K562 (cell line): ENCODE results near the gene NIPAL4. TPM values are rescaled to one million over a fixed set of nuclear protein-coding genes. Genes with fewer than 3 reads are reported as not detected.

Experiments used
- ATAC-seq: fragments of 200-7000 bp; cut with Tn5 transposase; 3 replicates; pipeline ENCODE4 v1.9.1; 2020; ENCODE audit warnings: moderate library complexity
- BruUV-seq: library from RNA; stranded (reverse); fragments of 400-500 nt; replicated peaks from 2 replicates; lab custom pipeline; 2021; lab: Mats Ljungman, UMichigan
- CTCF ChIA-PET: fragments of 300-600 bp; formaldehyde crosslinking; extraction: SDS; loops from one replicate; lab custom pipeline; 2021; ENCODE audit warnings: low intra/inter-chr PET ratio; lab: Yijun Ruan, JAX
- POLR2A ChIA-PET: fragments of 300-600, 350-650 bp; sonication (Branson Sonifier 250); formaldehyde crosslinking; extraction: SDS; loops from one replicate; lab custom pipeline; 2021; ENCODE audit warnings: antibody characterized with exemption, inconsistent platforms; lab: Yijun Ruan, JAX
- DNase-seq, 4 experiments: peaks; one replicate each; pipeline versions ENCODE4 v3.0.0 to v3.0.0-alpha.2; 2011 to 2018; ENCODE audit warnings: low spot score in 3 of 4, mixed read lengths in 3 of 4; ENCODE audit errors: extremely low read depth in 1 of 4
- FAIRE-seq: peaks from 2 replicates; lab custom pipeline; 2011; peaks lifted over from hg19 to GRCh38; lab: Jason Lieb, UNC
- H2AFZ ChIP-seq: 2 replicates; pipeline ENCODE4 v1.6.0; 2011; ENCODE audit warnings: low read depth, low read length, control low read depth, inconsistent platforms
- H3K27ac ChIP-seq: fragments of 200-600 bp; 3 replicates; pipeline ENCODE4 v1.8.0; 2011; ENCODE audit warnings: low read depth, mild to moderate bottlenecking, control low read depth, inconsistent platforms, low read length, moderate library complexity, mixed read lengths; ENCODE audit errors: extremely low read depth
- H3K27me3 ChIP-seq, 2 experiments: fragments of 300-600 bp in 1 of 2; 2 replicates in 1 of 2; 3 replicates in 1 of 2; pipeline versions ENCODE4 v1.6.0 to v1.8.0; 2011; ENCODE audit warnings: inconsistent platforms in 2 of 2, low read length in 2 of 2, mild to moderate bottlenecking in 1 of 2, mixed read lengths in 1 of 2, moderate library complexity in 1 of 2; ENCODE audit not compliant: control insufficient read depth in 2 of 2, insufficient read depth in 2 of 2
- H3K36me3 ChIP-seq: fragments of 300-600 bp; 3 replicates; pipeline ENCODE4 v1.8.0; 2011; ENCODE audit warnings: mild to moderate bottlenecking, low read length, inconsistent platforms; ENCODE audit not compliant: control insufficient read depth, insufficient read depth
- H3K4me1 ChIP-seq, 2 experiments: fragments of 200-600 bp in 1 of 2; replicated peaks in 1 of 2; 2 replicates in 1 of 2; 3 replicates in 1 of 2; pipeline versions ENCODE4 v1.5.1 to v1.8.0; 2011; ENCODE audit warnings: inconsistent platforms in 2 of 2, low read length in 2 of 2, mild to moderate bottlenecking in 1 of 2, mixed read lengths in 1 of 2, moderate library complexity in 1 of 2; ENCODE audit not compliant: control insufficient read depth in 2 of 2, insufficient read depth in 2 of 2
- H3K4me2 ChIP-seq: 2 replicates; pipeline ENCODE4 v1.6.1; 2011; ENCODE audit warnings: low read length, control low read depth, inconsistent platforms, mixed read lengths; ENCODE audit not compliant: insufficient read depth
- H3K4me3 ChIP-seq: fragments of 200-600 bp; sonication (generic), shearing (Covaris generic); 2 replicates; pipeline ENCODE4 v1.5.1; 2016; ENCODE audit warnings: control low read depth, inconsistent platforms
- H3K79me2 ChIP-seq: fragments of 200-600 bp; 3 replicates; pipeline ENCODE4 v1.8.0; 2011; ENCODE audit warnings: low read length, inconsistent platforms; ENCODE audit not compliant: control insufficient read depth, insufficient read depth
- H3K9ac ChIP-seq, 2 experiments: 2 replicates each; pipeline versions ENCODE4 v1.6.0 to v1.6.1; 2011; ENCODE audit warnings: low read depth in 2 of 2, low read length in 2 of 2, control low read depth in 1 of 2, inconsistent platforms in 1 of 2, mild to moderate bottlenecking in 1 of 2, mixed read lengths in 1 of 2; ENCODE audit not compliant: insufficient read depth in 1 of 2
- H3K9me1 ChIP-seq: one replicate; pipeline ENCODE4 v1.6.0; 2011; ENCODE audit warnings: inconsistent platforms, mild to moderate bottlenecking, low read length, moderate library complexity; ENCODE audit not compliant: control insufficient read depth, insufficient read depth
- H3K9me3 ChIP-seq: replicated peaks from 2 replicates; pipeline ENCODE4 v1.5.1; 2011; ENCODE audit warnings: low read depth, low read length, inconsistent platforms; ENCODE audit not compliant: control insufficient read depth, insufficient read depth
- H4K20me1 ChIP-seq: replicated peaks from 2 replicates; pipeline ENCODE4 v1.6.1; 2011; ENCODE audit warnings: low read length, inconsistent platforms, mixed read lengths; ENCODE audit not compliant: control insufficient read depth, insufficient read depth
- HDAC3 ChIP-seq: fragments of 450-650 bp; IDR thresholded peaks from 2 replicates; pipeline ENCODE4 v1.6.1; 2018; ENCODE audit warnings: borderline replicate concordance, mild to moderate bottlenecking, moderate library complexity; ENCODE audit not compliant: partially characterized antibody
- HOXB6 ChIP-seq: fragments of 250-450 bp; sonication (Bioruptor Pico); IDR thresholded peaks from 2 replicates; pipeline ENCODE4 v1.5.1; 2022; ENCODE audit warnings: mild to moderate bottlenecking, borderline replicate concordance
- PHTF2 ChIP-seq: fragments of 250-450 bp; sonication (Bioruptor Pico); IDR thresholded peaks from 2 replicates; pipeline ENCODE4 v1.5.0; 2021; ENCODE audit warnings: mild to moderate bottlenecking
- POLR2H ChIP-seq: IDR thresholded peaks from 2 replicates; pipeline ENCODE4 v1.6.1; 2016; ENCODE audit warnings: missing genetic modification characterization, low read depth, mild to moderate bottlenecking, control low read depth, missing compliant biosample characterization, moderate library complexity
- PRMT5 ChIP-seq: sonication (generic); formaldehyde crosslinking; IDR thresholded peaks from 2 replicates; pipeline ENCODE4 v1.5.0; 2020; ENCODE audit warnings: missing genetic modification reagents
- TCF7 ChIP-seq: sonication (generic); IDR thresholded peaks from 2 replicates; pipeline ENCODE4 v1.6.1; 2016; ENCODE audit warnings: antibody characterized with exemption, borderline replicate concordance
- THRAP3 ChIP-seq: fragments of 450-650 bp; IDR thresholded peaks from 2 replicates; pipeline ENCODE4 v1.6.1; 2016; ENCODE audit warnings: mild to moderate bottlenecking, inconsistent platforms, borderline replicate concordance
- ZEB2 ChIP-seq: fragments of 450-650 bp; IDR thresholded peaks from 2 replicates; pipeline ENCODE4 v1.6.1; 2016
- WGBS: fragments of 100-300 bp; shearing (Covaris generic); methylation state at CpG from one replicate; pipeline ENCODE4 v1.1.6; 2016; ENCODE audit warnings: low coverage, mixed read lengths; ENCODE audit not compliant: insufficient coverage; ENCODE audit errors: missing lambda C conversion rate; 5-methylcytosine and 5-hydroxymethylcytosine counted together
- in situ Hi-C: fragments of 300-500 bp; cut with MboI; formaldehyde crosslinking; loops from 4 replicates; pipeline ENCODE4 v1.15.0; 2018; ENCODE audit warnings: inconsistent platforms, mixed read lengths
- intact Hi-C: fragments of 100-400 bp; cut with micrococcal nuclease; formaldehyde crosslinking; loops from 2 replicates; pipeline ENCODE4 v1.14.2; 2022
- polyA plus RNA-seq, 8 experiments: library from polyadenylated mRNA; depleted of rRNA in 4 of 8; stranded (reverse) in 5 of 8; unstranded in 3 of 8; fragments of >200 nt; fragmentation: Nextera tagmentation in 2 of 8; fragmentation: Illumina TruSeq in 1 of 8; extraction: Ambion mirVana in 2 of 8; extraction: Trizol in 1 of 8; gene quantifications; 2 replicates each; pipeline versions ENCODE4 v1.2.1 to v1.2.3, GENCODE V29; 2011 to 2014; ENCODE audit warnings: inconsistent platforms in 1 of 8, missing spikeins in 1 of 8
- total RNA-seq, 7 experiments: library from RNA; depleted of rRNA in 6 of 7; stranded (reverse); fragments of >200 nt in 6 of 7; fragmentation: Illumina TruSeq in 2 of 7; extraction: Trizol in 2 of 7; gene quantifications; 2 replicates each; pipeline versions ENCODE4 v1.2.1 to v1.2.3, GENCODE V29; 2011 to 2021; ENCODE audit warnings: low replicate concordance in 1 of 7
- TF ChIP-seq, protein P1 (sequence below), 2 experiments: fragments of 200-800 bp in 1 of 2; sonication (Bioruptor generic) in 1 of 2; sonication (generic) in 1 of 2; formaldehyde crosslinking in 1 of 2; IDR thresholded peaks in 1 of 2; conservative IDR thresholded peaks in 1 of 2; 2 replicates each; pipeline versions ENCODE4 v1.5.0 to v1.6.1; 2016 to 2020; ENCODE audit warnings: missing compliant biosample characterization in 1 of 2, missing genetic modification characterization in 1 of 2, missing genetic modification reagents in 1 of 2
- TF ChIP-seq, protein P2 (sequence below), 2 experiments: IDR thresholded peaks; 2 replicates each; pipeline ENCODE4 v1.6.1; 2012; ENCODE audit warnings: improper control_type of control experiment in 2 of 2, low read depth in 2 of 2, low read length in 2 of 2, borderline replicate concordance in 1 of 2

Gene NIPAL4
- total and polyA plus RNA-seq, 9 of the 15 experiments (the other 6 are each of a cell fraction or from before 2014, with no cell fraction given): not detected

DNA sequence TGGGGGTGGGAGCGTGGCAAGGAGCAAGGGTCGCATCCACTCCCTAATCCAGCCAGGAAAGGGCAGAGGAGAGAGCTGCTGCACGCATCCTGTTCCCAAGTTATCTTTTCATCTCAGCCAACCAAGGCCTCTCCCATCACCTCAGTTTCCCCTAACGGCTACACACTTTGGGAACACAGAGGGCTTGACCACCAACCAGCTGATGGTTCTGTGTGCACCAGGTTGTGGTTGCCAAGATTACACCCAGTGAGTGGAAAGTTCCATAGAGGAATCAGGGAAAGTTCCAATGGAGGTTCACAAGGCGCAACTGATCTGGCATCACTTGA is 61.7 kb downstream of the NIPAL4 start:
- H4K20me1 ChIP-seq: no peaks in the 10 kb centered on the region
- POLR2A ChIA-PET: interaction anchor here (2.1 kb wide), 1 partner anchor 10 kb away, joined by 7 read pairs; no protein-coding TSS in a partner anchor
- no peaks in the 10 kb centered on the region for H3K9me3 ChIP-seq
- H3K79me2 ChIP-seq: no peaks in the 10 kb centered on the region
- no peak for TF ChIP-seq HDAC3
- TF ChIP-seq HOXB6 (CRISPR knock-in tag): no peak
- TF ChIP-seq PHTF2 (CRISPR knock-in tag): no peak
- no peak for TF ChIP-seq PRMT5 (CRISPR knock-in tag)
- TF ChIP-seq POLR2H (tag): no peak
- no peak for TF ChIP-seq THRAP3
- TF ChIP-seq, protein P1, sequence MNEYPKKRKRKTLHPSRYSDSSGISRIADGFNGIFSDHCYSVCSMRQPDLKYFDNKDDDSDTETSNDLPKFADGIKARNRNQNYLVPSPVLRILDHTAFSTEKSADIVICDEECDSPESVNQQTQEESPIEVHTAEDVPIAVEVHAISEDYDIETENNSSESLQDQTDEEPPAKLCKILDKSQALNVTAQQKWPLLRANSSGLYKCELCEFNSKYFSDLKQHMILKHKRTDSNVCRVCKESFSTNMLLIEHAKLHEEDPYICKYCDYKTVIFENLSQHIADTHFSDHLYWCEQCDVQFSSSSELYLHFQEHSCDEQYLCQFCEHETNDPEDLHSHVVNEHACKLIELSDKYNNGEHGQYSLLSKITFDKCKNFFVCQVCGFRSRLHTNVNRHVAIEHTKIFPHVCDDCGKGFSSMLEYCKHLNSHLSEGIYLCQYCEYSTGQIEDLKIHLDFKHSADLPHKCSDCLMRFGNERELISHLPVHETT (CRISPR knock-in tag; conservative IDR thresholded peaks at IDR 0.05 in 1 of 2, IDR thresholded peaks at IDR 0.05 in 1 of 2): no peak
- TF ChIP-seq TCF7: no peak
- TF ChIP-seq, protein P2, sequence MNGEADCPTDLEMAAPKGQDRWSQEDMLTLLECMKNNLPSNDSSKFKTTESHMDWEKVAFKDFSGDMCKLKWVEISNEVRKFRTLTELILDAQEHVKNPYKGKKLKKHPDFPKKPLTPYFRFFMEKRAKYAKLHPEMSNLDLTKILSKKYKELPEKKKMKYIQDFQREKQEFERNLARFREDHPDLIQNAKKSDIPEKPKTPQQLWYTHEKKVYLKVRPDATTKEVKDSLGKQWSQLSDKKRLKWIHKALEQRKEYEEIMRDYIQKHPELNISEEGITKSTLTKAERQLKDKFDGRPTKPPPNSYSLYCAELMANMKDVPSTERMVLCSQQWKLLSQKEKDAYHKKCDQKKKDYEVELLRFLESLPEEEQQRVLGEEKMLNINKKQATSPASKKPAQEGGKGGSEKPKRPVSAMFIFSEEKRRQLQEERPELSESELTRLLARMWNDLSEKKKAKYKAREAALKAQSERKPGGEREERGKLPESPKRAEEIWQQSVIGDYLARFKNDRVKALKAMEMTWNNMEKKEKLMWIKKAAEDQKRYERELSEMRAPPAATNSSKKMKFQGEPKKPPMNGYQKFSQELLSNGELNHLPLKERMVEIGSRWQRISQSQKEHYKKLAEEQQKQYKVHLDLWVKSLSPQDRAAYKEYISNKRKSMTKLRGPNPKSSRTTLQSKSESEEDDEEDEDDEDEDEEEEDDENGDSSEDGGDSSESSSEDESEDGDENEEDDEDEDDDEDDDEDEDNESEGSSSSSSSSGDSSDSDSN (IDR thresholded peaks at IDR 0.05; ENCODE audit: borderline replicate concordance in 1 of 2, low read depth in 2 of 2, low read length in 2 of 2): no peak
- TF ChIP-seq ZEB2: no peak
- TF ChIP-seq, all 486 proteins: peak for 0
- peaks cover 0 to 7% of the 10 kb centered on the region in 2 experiments; a peak in 2 of 5 replicates for H3K27me3 ChIP-seq
- no peak overlapping the region for H3K4me2 ChIP-seq
- no peaks in the 10 kb centered on the region for H3K9me1 ChIP-seq
- H3K27ac ChIP-seq: no peak overlapping the region
- BruUV-seq: no TSS peak
- no peaks in the 10 kb centered on the region for H3K36me3 ChIP-seq
- 24% methylated on average over 5 of the region's 5 CpGs for WGBS
- no peak for ATAC-seq
- in situ Hi-C loops: no loop called here
- CTCF ChIA-PET: no interaction called here
- H3K4me1 ChIP-seq: no peaks in the 10 kb centered on the region
- no peak for DNase-seq
- no peak overlapping the region for H3K4me3 ChIP-seq
- no peak overlapping the region for H2AFZ ChIP-seq
- no peak for FAIRE-seq
- H3K9ac ChIP-seq: no peak overlapping the region
- intact Hi-C loops: no loop called here
